Measurements from ENCODE around the gene CLDN15.
"Not testable (repeated sequence)": the region's sequence is repeated elsewhere in the genome, so short reads cannot be mapped to it uniquely, and the experiment has no call there.

The CLDN15 gene

GRCh38 chr7:101205901-101206664, 31.5 kb downstream of the CLDN15 start:
- H3K9me3 ChIP-seq (ENCODE audit: control insufficient read depth, insufficient read depth, low read length) = no peaks in the 10 kb centered on the region
- H3K36me3 ChIP-seq (ENCODE audit: control insufficient read depth, insufficient read depth, low read length) = peaks cover 19% of the 10 kb centered on the region; the same call in 1 of the 2 replicates
- H3K27ac ChIP-seq (ENCODE audit: low read depth, low read length) = no peak overlapping the region
- peaks cover 2% of the 10 kb centered on the region for H3K4me1 ChIP-seq (ENCODE audit: control insufficient read depth, insufficient read depth, low read length)
- no peak overlapping the region for H3K9ac ChIP-seq (ENCODE audit: low read depth, low read length)
- H3K4me3 ChIP-seq (ENCODE audit: low read depth, low read length) = no peak overlapping the region
- H3K27me3 ChIP-seq (ENCODE audit: control insufficient read depth, insufficient read depth, low read length) = peaks cover 10% of the 10 kb centered on the region

DNA sequence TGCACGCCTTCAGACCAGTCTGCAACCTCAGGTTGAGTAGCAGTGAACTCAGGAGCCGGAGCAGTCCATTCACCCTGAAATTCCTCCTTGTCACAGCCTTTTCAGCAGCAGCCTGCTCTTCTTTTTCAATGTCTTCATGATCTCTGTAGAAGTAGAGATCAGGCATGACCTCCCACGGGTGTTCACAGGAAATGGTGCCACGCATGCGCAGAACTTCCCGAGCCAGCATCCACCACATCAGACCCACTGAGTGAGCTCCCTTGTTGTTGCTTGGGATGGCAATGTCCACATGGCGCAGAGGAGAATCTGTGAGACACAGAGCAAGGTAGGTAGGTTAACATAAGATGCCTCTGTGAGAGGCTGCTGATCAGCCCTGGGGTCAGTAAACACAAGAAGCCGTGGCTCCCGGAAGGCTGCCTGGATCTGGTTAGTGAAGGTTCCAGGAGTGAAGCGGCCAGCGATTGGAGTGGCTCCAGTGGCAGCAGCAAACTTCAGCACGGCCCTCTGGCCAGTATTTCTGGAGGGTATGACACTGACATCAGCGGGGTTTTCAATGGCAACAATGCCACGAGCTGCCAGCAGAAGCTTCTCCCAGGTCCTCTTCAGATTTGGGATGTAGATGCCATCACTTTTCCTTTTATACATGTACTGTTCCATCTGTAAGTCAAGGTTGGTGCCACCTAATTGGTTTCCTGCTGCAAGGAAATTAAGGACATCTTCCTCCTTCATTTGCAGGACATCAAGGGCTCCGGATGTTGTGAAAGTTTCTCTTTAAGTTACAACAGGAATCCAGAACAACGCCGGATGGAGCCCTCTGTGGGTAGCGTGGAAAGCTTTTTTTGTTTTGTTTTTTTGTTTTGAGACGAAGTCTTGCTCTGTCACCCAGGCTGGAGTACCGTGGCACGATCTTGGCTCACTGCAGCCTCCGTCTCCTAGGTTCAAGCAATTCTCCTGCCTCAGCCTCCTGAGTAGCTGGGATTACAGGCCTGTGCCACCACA, 33.6 kb downstream of the CLDN15 start:
- H3K4me3 ChIP-seq (ENCODE audit: low read depth, low read length) = not testable (repeated sequence)

DNA sequence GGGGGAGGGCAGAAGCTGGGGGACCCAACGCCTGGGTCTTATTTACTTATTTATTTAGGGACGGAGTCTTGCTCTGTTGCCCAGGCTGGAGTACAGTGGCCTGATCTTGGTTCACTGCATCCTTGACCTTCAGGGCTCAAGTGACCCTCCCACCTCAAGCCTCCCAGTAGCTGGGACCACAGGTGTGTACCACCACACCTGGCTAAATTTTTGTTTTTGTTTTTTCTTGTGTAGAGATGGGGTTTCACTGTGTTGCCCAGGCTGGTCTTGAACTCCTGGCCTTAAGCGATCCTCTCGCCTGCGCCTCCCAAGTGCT, 35.0 kb downstream of the CLDN15 start:
- 0 out of 2 replicates have a peak, but pooled peaks cover 5% of the 10 kb centered on the region for H3K36me3 ChIP-seq (ENCODE audit: control insufficient read depth, insufficient read depth, low read length)
- peaks cover 18% of the 10 kb centered on the region for H3K27me3 ChIP-seq (ENCODE audit: control insufficient read depth, insufficient read depth, low read length)
- H3K27ac ChIP-seq (ENCODE audit: low read depth, low read length) = no peak overlapping the region
- H3K9me3 ChIP-seq (ENCODE audit: control insufficient read depth, insufficient read depth, low read length) = no peaks in the 10 kb centered on the region
- H3K4me3 ChIP-seq (ENCODE audit: low read depth, low read length) = no peak overlapping the region
- peaks cover 10% of the 10 kb centered on the region for H3K4me1 ChIP-seq (ENCODE audit: control insufficient read depth, insufficient read depth, low read length)
- H3K9ac ChIP-seq (ENCODE audit: low read depth, low read length) = no peak overlapping the region

More for the DNA sequence above, 33.6 kb downstream of the CLDN15 start:
- not testable (repeated sequence) for H3K27ac ChIP-seq (ENCODE audit: low read depth, low read length); H3K9ac ChIP-seq (ENCODE audit: low read depth, low read length); H3K9me3 ChIP-seq (ENCODE audit: control insufficient read depth, insufficient read depth, low read length)
- Histone ChIP-seq H3K4me1 (ENCODE audit: control insufficient read depth, insufficient read depth, low read length) (peaks cover 10% of the 10 kb centered on the region), H3K36me3 (ENCODE audit: control insufficient read depth, insufficient read depth, low read length) (peaks cover 11% of the 10 kb centered on the region; the same call in 1 of the 2 replicates), H3K27me3 (ENCODE audit: control insufficient read depth, insufficient read depth, low read length) (peaks cover 18% of the 10 kb centered on the region)

DNA sequence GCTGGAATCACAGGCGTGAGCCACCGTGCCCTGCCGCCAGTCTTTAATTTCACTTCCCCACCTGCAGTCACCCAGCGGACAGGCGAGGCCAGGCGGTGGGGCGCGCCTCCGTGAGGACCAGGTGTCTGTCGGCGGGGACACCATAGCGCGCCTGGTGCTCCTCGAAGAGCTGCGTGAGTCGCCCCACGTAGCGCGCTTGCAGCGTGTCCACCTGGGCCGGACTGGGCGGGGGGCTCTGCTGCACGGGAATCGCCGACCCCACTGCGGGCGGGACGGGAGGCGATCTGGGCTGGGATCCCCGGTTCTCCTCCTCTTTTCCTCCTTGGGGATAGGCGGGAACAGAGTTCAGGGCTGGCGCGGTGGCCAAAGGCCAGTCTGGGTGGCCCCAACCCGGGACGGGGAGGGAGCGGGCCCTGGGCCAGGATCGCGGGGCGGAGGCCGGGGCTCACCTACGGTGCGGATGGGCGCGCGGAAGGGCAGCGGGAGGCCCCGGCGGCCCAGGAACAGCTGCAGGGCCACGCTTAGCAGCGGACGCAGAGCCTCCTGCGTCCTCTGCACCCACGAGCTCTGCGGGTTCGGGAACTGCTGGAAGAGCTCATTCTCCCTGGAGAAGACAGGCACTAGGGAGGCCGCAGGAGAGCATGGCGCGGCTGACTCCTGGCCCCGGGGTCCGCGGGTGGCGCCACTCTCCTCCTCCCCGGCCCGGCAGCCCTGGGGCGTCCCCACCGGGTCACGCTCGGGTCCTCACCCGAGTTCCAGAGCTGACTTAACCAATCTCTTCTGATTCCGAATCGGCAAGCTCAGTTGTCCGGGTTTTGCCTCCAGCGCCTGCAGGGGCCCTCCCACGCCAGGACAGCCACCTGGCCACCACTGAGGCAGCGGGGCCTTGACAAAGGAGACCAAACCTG, 35.7 kb downstream of the CLDN15 start:
- Histone ChIP-seq H3K9me3 (ENCODE audit: control insufficient read depth, insufficient read depth, low read length) (no peaks in the 10 kb centered on the region), H3K27me3 (ENCODE audit: control insufficient read depth, insufficient read depth, low read length) (peaks cover 18% of the 10 kb centered on the region), H3K36me3 (ENCODE audit: control insufficient read depth, insufficient read depth, low read length) (0 out of 2 replicates have a peak, but pooled peaks cover 2% of the 10 kb centered on the region), H3K27ac (ENCODE audit: low read depth, low read length) (no peak overlapping the region), H3K9ac (ENCODE audit: low read depth, low read length) (no peak overlapping the region), H3K4me3 (ENCODE audit: low read depth, low read length) (peak overlapping the region; percentile 58), H3K4me1 (ENCODE audit: control insufficient read depth, insufficient read depth, low read length) (peaks cover 10% of the 10 kb centered on the region)

GRCh38 chr7:101200862-101201599, 36.6 kb downstream of the CLDN15 start, which contains the start of gene MOGAT3:
MOGAT3 (minus strand) TSS chr7:101201036; CDS start chr7:101200854, 182 bp downstream.
- peak within 1 kb of the TSS; percentile 58 for H3K4me3 ChIP-seq (ENCODE audit: low read depth, low read length)
- H3K36me3 ChIP-seq (ENCODE audit: control insufficient read depth, insufficient read depth, low read length) = no peaks in the 10 kb centered on the region
- H3K27ac ChIP-seq (ENCODE audit: low read depth, low read length) = peak within 1 kb of the TSS; percentile 51
- peaks cover 18% of the 10 kb centered on the region for H3K27me3 ChIP-seq (ENCODE audit: control insufficient read depth, insufficient read depth, low read length)
- no peak within 1 kb of the TSS for H3K9ac ChIP-seq (ENCODE audit: low read depth, low read length)
- H3K4me1 ChIP-seq (ENCODE audit: control insufficient read depth, insufficient read depth, low read length) = peaks cover 10% of the 10 kb centered on the region
- no peaks in the 10 kb centered on the region for H3K9me3 ChIP-seq (ENCODE audit: control insufficient read depth, insufficient read depth, low read length)

DNA sequence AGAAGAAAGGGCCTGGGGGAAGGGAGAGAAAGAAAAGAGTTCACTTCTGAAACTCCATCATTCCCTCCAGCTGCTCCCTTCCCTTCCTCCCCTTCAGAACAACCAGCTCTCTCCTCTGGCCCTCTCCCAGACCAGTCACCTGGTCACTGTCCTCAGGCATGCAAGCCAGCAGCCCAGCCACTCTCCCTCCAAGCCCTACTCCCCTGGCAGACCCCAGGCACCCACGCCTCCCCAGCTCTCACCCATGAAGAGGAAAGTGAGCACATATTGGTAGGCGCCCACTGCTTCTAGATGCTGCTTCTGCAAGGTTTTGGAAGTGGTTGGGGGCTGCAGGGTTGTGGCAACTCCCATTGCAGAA, 37.1 kb downstream of the CLDN15 start:
- H3K27me3 ChIP-seq (ENCODE audit: control insufficient read depth, insufficient read depth, low read length) = peaks cover 18% of the 10 kb centered on the region
- no peaks in the 10 kb centered on the region for H3K36me3 ChIP-seq (ENCODE audit: control insufficient read depth, insufficient read depth, low read length)
- peak overlapping the region; percentile 51 for H3K27ac ChIP-seq (ENCODE audit: low read depth, low read length)
- H3K9me3 ChIP-seq (ENCODE audit: control insufficient read depth, insufficient read depth, low read length) = no peaks in the 10 kb centered on the region
- H3K4me1 ChIP-seq (ENCODE audit: control insufficient read depth, insufficient read depth, low read length) = peaks cover 10% of the 10 kb centered on the region
- no peak overlapping the region for H3K4me3 ChIP-seq (ENCODE audit: low read depth, low read length)
- H3K9ac ChIP-seq (ENCODE audit: low read depth, low read length) = no peak overlapping the region

DNA sequence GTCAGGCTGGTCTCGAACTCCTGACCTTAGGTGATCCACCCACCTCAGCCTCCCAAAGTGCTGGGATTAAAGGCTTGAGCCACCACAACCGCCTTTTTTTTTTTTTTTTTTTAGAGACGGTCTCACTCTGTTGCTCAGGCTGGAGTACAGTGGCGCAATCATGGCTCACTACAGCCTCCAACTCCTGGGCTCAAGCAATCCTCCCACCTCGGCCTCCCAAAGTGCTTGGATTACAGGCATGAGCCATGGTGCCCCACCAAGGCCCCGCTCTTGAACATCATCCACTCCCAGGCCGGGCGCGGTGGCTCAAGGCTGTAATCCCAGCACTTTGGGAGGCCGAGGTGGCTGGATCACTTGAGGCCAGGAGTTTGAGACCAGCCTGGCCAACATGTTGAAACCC, 38.1 kb downstream of the CLDN15 start:
- not testable (repeated sequence) for H3K9ac ChIP-seq (ENCODE audit: low read depth, low read length); H3K4me3 ChIP-seq (ENCODE audit: low read depth, low read length); H3K36me3 ChIP-seq (ENCODE audit: control insufficient read depth, insufficient read depth, low read length); H3K27ac ChIP-seq (ENCODE audit: low read depth, low read length); H3K9me3 ChIP-seq (ENCODE audit: control insufficient read depth, insufficient read depth, low read length)
- Histone ChIP-seq H3K27me3 (ENCODE audit: control insufficient read depth, insufficient read depth, low read length) (peaks cover 18% of the 10 kb centered on the region), H3K4me1 (ENCODE audit: control insufficient read depth, insufficient read depth, low read length) (peaks cover 10% of the 10 kb centered on the region)

DNA sequence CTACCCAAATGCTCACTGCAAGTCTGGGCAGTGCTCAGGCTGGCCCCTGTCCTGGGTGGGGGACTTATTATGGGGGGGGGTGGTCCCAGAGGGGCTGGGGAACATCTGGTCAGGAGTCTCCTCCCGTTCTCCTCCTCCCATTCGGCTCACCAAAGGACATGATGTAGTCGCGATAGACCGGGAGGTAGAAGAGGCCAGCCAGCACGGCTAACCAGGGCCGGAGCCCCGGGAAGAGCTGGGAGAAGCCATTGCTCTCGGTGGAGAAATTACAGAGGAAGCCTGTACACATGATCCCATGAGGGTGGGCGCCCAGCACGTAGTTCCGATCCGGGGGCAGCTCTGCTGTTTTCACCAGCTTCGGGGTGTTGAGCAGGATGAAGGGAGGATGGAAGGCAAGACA, 39.1 kb downstream of the CLDN15 start:
- Histone ChIP-seq H3K4me3 (ENCODE audit: low read depth, low read length) (no peak overlapping the region), H3K9ac (ENCODE audit: low read depth, low read length) (no peak overlapping the region), H3K36me3 (ENCODE audit: control insufficient read depth, insufficient read depth, low read length) (no peaks in the 10 kb centered on the region), H3K4me1 (ENCODE audit: control insufficient read depth, insufficient read depth, low read length) (peaks cover 10% of the 10 kb centered on the region), H3K27me3 (ENCODE audit: control insufficient read depth, insufficient read depth, low read length) (peaks cover 18% of the 10 kb centered on the region), H3K27ac (ENCODE audit: low read depth, low read length) (no peak overlapping the region), H3K9me3 (ENCODE audit: control insufficient read depth, insufficient read depth, low read length) (no peaks in the 10 kb centered on the region)

GRCh38 chr7:101197991-101198390, 39.6 kb downstream of the CLDN15 start:
- Histone ChIP-seq H3K36me3 (ENCODE audit: control insufficient read depth, insufficient read depth, low read length) (no peaks in the 10 kb centered on the region), H3K9me3 (ENCODE audit: control insufficient read depth, insufficient read depth, low read length) (no peaks in the 10 kb centered on the region), H3K27ac (ENCODE audit: low read depth, low read length) (no peak overlapping the region), H3K9ac (ENCODE audit: low read depth, low read length) (no peak overlapping the region), H3K4me1 (ENCODE audit: control insufficient read depth, insufficient read depth, low read length) (peaks cover 10% of the 10 kb centered on the region), H3K4me3 (ENCODE audit: low read depth, low read length) (no peak overlapping the region), H3K27me3 (ENCODE audit: control insufficient read depth, insufficient read depth, low read length) (peaks cover 18% of the 10 kb centered on the region)

DNA sequence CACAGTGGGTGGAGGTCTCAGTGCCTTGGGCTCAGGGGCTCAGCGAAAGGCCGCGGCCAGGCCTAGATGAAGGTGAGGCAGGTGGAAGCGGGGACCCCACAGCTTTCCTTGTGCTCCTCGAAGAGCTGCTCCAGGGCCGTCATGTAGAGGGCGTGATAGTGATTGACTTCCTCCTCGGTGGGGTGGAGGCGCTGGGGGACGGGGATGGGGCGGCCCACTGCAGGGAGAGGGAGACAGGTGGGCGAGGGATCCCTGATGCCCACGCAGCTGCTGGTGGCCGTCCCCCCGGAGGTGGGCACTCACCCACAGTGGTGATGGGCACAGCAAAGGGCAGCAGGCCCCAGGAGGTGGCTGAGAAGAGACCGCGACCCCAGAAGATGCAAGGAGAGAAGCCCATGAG, 41.7 kb downstream of the CLDN15 start:
- Histone ChIP-seq H3K27ac (ENCODE audit: low read depth, low read length) (no peak overlapping the region), H3K36me3 (ENCODE audit: control insufficient read depth, insufficient read depth, low read length) (no peaks in the 10 kb centered on the region), H3K4me1 (ENCODE audit: control insufficient read depth, insufficient read depth, low read length) (peaks cover 9% of the 10 kb centered on the region), H3K9ac (ENCODE audit: low read depth, low read length) (no peak overlapping the region), H3K4me3 (ENCODE audit: low read depth, low read length) (no peak overlapping the region), H3K27me3 (ENCODE audit: control insufficient read depth, insufficient read depth, low read length) (0 out of 2 replicates have a peak, but pooled peaks cover 6% of the 10 kb centered on the region), H3K9me3 (ENCODE audit: control insufficient read depth, insufficient read depth, low read length) (no peaks in the 10 kb centered on the region)
